ENCODE data around the gene TRIM31.

The TRIM31 gene

DNA sequence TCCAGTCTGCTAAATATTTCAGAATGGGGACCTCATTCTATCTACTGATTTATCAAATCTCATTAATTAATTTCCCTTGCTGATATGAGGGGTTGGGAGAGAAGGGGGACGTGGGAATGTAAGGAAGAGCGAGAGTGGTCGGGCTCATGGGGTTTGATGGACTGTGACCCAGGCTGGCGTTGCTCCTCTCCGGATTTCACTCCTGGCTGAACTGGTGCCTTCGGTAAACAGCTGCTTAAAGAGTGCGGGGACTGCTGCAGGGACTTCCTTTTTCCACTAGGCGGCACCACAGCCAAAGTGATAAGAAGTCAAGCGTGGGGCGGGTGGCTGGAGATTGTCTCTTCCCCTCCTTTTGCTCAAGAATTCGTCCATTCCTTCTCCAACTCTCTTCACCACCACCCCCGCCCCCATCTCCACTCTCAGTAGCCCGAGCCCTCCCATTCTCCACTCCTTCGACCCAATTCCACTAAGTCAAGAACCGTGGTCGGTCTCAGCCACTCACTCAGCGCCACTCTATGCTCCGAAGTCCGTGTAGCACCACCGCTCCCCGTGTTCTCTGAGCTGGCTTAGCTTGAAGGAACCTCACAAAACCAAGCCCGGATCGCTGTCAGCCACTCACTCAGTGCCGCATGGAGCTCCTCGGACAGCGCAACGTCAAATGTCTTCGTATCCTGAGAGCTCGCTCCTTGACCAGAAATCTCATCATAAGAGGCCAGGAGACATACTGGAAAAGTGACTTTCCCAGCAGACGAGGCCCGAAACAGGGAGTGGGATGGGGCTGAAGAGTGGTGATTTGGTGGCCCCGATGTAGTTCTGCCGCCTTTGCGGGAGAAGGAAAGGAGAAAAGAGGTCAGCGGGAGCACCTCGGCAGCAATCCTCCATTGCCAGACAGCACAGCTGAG, 9.7 kb downstream of the TRIM31 start:
- Histone ChIP-seq H3K27ac (ENCODE audit: extremely low read depth, low read depth, low read length) (no peak overlapping the region), H3K4me3 (ENCODE audit: low read depth, low read length) (peak overlapping the region; percentile 32), H3K36me3 (ENCODE audit: control insufficient read depth in 2 of 2, insufficient read depth in 1 of 2, low read length in 2 of 2) (no peaks in the 10 kb centered on the region), H3K4me1 (ENCODE audit: control insufficient read depth, insufficient read depth, low read length) (peaks cover 12% of the 10 kb centered on the region), H3K9me3 (ENCODE audit: control insufficient read depth, insufficient read depth, low read depth, low read length) (no peaks in the 10 kb centered on the region)
- CTCF ChIA-PET: interaction anchor here (0.6 to 5.7 kb wide), 48 partner anchors 8 to 1966 kb away, joined by 3 to 200 read pairs (median 4); partner anchors contain the start of genes POLR1H, PPP1R11, TRIM31 and TRIM40
- POLR2A ChIA-PET: interaction anchor here (0.7 to 2.7 kb wide), 7 partner anchors 20 to 110 kb away, joined by 3 to 20 read pairs (median 4); partner anchors contain the start of genes POLR1H, PPP1R11 and TRIM26
- TF ChIP-seq ZNF660 (tag by site-specific recombination; IDR thresholded peaks at IDR 0.05) (peak; percentile 80), ZBTB8A (tag by site-specific recombination; IDR thresholded peaks at IDR 0.05) (no peak), SP7 (tag by site-specific recombination; IDR thresholded peaks at IDR 0.05) (peak; percentile 50; the same call in 1 of the 2 replicates), ZNF335 (tag by site-specific recombination; conservative IDR thresholded peaks at IDR 0.05) (peak; percentile 35), ZNF324 (tag by site-specific recombination; IDR thresholded peaks at IDR 0.05) (peak; percentile 62; the same call in 1 of the 2 replicates), ZBTB17 (tag by site-specific recombination; IDR thresholded peaks at IDR 0.05) (peak; percentile 56; the same call in 1 of the 2 replicates), ZNF626 (tag by site-specific recombination; IDR thresholded peaks at IDR 0.05) (no peak), ZNF391 (tag by site-specific recombination; IDR thresholded peaks at IDR 0.05; ENCODE audit: borderline replicate concordance, low read depth) (peak; percentile 57; the same call in 1 of the 2 replicates), ZNF600 (tag by site-specific recombination; IDR thresholded peaks at IDR 0.05) (0 out of 2 replicates have a peak, but pooled peaks have one; percentile 31), ZFP37 (tag by site-specific recombination; IDR thresholded peaks at IDR 0.05) (peak; percentile 65; the same call in 1 of the 2 replicates), KLF10 (tag by site-specific recombination; IDR thresholded peaks at IDR 0.05) (0 out of 2 replicates have a peak, but pooled peaks have one; percentile 16), ZNF654 (tag by site-specific recombination; IDR thresholded peaks at IDR 0.05; ENCODE audit: low read depth) (peak; percentile 100), PRDM1 (tag by site-specific recombination; IDR thresholded peaks at IDR 0.05) (peak; percentile 70), ZNF10 (tag by site-specific recombination; IDR thresholded peaks at IDR 0.05) (no peak), YY2 (tag by site-specific recombination; IDR thresholded peaks at IDR 0.05) (0 out of 2 replicates have a peak, but pooled peaks have one; percentile 16), ZFHX2 (tag by site-specific recombination; conservative IDR thresholded peaks at IDR 0.05) (peak; percentile 52), GFI1B (tag by site-specific recombination; IDR thresholded peaks at IDR 0.05) (no peak)
- TF ChIP-seq, protein P1, sequence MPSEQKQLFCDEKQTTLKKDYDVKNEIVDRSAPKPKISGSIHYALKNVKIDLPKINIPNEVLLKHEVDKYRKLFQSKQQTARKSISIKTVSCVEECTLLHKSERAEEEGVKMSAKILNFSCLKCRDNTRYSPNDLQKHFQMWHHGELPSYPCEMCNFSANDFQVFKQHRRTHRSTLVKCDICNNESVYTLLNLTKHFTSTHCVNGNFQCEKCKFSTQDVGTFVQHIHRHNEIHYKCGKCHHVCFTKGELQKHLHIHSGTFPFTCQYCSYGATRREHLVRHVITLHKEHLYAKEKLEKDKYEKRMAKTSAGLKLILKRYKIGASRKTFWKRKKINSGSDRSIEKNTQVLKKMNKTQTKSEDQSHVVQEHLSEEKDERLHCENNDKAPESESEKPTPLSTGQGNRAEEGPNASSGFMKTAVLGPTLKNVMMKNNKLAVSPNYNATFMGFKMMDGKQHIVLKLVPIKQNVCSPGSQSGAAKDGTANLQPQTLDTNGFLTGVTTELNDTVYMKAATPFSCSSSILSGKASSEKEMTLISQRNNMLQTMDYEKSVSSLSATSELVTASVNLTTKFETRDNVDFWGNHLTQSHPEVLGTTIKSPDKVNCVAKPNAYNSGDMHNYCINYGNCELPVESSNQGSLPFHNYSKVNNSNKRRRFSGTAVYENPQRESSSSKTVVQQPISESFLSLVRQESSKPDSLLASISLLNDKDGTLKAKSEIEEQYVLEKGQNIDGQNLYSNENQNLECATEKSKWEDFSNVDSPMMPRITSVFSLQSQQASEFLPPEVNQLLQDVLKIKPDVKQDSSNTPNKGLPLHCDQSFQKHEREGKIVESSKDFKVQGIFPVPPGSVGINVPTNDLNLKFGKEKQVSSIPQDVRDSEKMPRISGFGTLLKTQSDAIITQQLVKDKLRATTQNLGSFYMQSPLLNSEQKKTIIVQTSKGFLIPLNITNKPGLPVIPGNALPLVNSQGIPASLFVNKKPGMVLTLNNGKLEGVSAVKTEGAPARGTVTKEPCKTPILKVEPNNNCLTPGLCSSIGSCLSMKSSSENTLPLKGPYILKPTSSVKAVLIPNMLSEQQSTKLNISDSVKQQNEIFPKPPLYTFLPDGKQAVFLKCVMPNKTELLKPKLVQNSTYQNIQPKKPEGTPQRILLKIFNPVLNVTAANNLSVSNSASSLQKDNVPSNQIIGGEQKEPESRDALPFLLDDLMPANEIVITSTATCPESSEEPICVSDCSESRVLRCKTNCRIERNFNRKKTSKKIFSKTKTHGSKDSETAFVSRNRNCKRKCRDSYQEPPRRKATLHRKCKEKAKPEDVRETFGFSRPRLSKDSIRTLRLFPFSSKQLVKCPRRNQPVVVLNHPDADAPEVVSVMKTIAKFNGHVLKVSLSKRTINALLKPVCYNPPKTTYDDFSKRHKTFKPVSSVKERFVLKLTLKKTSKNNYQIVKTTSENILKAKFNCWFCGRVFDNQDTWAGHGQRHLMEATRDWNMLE (tag by site-specific recombination; conservative IDR thresholded peaks at IDR 0.05; ENCODE audit: low read depth): 0 out of 2 replicates have a peak, but pooled peaks have one; percentile 15
- TF ChIP-seq, protein P2, sequence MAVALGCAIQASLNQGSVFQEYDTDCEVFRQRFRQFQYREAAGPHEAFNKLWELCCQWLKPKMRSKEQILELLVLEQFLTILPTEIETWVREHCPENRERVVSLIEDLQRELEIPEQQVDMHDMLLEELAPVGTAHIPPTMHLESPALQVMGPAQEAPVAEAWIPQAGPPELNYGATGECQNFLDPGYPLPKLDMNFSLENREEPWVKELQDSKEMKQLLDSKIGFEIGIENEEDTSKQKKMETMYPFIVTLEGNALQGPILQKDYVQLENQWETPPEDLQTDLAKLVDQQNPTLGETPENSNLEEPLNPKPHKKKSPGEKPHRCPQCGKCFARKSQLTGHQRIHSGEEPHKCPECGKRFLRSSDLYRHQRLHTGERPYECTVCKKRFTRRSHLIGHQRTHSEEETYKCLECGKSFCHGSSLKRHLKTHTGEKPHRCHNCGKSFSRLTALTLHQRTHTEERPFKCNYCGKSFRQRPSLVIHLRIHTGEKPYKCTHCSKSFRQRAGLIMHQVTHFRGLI (tag by site-specific recombination; IDR thresholded peaks at IDR 0.05): no peak; the same call in 1 of the 2 replicates
- TF ChIP-seq, protein P3, sequence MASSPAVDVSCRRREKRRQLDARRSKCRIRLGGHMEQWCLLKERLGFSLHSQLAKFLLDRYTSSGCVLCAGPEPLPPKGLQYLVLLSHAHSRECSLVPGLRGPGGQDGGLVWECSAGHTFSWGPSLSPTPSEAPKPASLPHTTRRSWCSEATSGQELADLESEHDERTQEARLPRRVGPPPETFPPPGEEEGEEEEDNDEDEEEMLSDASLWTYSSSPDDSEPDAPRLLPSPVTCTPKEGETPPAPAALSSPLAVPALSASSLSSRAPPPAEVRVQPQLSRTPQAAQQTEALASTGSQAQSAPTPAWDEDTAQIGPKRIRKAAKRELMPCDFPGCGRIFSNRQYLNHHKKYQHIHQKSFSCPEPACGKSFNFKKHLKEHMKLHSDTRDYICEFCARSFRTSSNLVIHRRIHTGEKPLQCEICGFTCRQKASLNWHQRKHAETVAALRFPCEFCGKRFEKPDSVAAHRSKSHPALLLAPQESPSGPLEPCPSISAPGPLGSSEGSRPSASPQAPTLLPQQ (tag by site-specific recombination; IDR thresholded peaks at IDR 0.05): peak; percentile 36; the same call in 1 of the 2 replicates
- TF ChIP-seq, protein P4, sequence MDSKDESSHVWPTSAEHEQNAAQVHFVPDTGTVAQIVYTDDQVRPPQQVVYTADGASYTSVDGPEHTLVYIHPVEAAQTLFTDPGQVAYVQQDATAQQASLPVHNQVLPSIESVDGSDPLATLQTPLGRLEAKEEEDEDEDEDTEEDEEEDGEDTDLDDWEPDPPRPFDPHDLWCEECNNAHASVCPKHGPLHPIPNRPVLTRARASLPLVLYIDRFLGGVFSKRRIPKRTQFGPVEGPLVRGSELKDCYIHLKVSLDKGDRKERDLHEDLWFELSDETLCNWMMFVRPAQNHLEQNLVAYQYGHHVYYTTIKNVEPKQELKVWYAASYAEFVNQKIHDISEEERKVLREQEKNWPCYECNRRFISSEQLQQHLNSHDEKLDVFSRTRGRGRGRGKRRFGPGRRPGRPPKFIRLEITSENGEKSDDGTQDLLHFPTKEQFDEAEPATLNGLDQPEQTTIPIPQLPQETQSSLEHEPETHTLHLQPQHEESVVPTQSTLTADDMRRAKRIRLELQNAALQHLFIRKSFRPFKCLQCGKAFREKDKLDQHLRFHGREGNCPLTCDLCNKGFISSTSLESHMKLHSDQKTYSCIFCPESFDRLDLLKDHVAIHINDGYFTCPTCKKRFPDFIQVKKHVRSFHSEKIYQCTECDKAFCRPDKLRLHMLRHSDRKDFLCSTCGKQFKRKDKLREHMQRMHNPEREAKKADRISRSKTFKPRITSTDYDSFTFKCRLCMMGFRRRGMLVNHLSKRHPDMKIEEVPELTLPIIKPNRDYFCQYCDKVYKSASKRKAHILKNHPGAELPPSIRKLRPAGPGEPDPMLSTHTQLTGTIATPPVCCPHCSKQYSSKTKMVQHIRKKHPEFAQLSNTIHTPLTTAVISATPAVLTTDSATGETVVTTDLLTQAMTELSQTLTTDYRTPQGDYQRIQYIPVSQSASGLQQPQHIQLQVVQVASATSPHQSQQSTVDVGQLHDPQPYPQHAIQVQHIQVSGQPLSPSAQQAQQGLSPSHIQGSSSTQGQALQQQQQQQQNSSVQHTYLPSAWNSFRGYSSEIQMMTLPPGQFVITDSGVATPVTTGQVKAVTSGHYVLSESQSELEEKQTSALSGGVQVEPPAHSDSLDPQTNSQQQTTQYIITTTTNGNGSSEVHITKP (tag by site-specific recombination; IDR thresholded peaks at IDR 0.05): peak; percentile 79
- TF ChIP-seq, protein P5, sequence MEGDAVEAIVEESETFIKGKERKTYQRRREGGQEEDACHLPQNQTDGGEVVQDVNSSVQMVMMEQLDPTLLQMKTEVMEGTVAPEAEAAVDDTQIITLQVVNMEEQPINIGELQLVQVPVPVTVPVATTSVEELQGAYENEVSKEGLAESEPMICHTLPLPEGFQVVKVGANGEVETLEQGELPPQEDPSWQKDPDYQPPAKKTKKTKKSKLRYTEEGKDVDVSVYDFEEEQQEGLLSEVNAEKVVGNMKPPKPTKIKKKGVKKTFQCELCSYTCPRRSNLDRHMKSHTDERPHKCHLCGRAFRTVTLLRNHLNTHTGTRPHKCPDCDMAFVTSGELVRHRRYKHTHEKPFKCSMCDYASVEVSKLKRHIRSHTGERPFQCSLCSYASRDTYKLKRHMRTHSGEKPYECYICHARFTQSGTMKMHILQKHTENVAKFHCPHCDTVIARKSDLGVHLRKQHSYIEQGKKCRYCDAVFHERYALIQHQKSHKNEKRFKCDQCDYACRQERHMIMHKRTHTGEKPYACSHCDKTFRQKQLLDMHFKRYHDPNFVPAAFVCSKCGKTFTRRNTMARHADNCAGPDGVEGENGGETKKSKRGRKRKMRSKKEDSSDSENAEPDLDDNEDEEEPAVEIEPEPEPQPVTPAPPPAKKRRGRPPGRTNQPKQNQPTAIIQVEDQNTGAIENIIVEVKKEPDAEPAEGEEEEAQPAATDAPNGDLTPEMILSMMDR (tag by site-specific recombination; IDR thresholded peaks at IDR 0.05): peak; percentile 96
